Brain microvascular endothelial cell (primary cell): ENCODE results near the gene GDA.
"Not testable (repeated sequence)": the region's sequence is repeated elsewhere in the genome, so short reads cannot be mapped to it uniquely, and the experiment has no call there.

Experiments
- DNase-seq: peaks from one replicate; pipeline ENCODE4 v3.0.0-alpha.2; 2020
- H3K27ac ChIP-seq: fragments of 250-450 bp; sonication (Bioruptor Pico); 2 replicates; pipeline ENCODE4 v1.5.1; 2020; ENCODE audit warnings: mild to moderate bottlenecking, moderate library complexity
- H3K27me3 ChIP-seq: fragments of 250-450 bp; sonication (Bioruptor Pico); replicated peaks from 2 replicates; pipeline ENCODE4 v1.5.1; 2020; ENCODE audit warnings: mild to moderate bottlenecking
- H3K36me3 ChIP-seq: fragments of 250-450 bp; sonication (Bioruptor Pico); replicated peaks from 2 replicates; pipeline ENCODE4 v1.5.1; 2020; ENCODE audit warnings: mild to moderate bottlenecking
- H3K4me3 ChIP-seq: 2 replicates; pipeline ENCODE4 v1.5.1; 2011; ENCODE audit warnings: low read depth, mild to moderate bottlenecking, control low read depth, low read length, moderate library complexity
- CTCF ChIP-seq: IDR thresholded peaks from 2 replicates; pipeline ENCODE4 v1.5.1; 2011; ENCODE audit warnings: low read depth, mild to moderate bottlenecking, moderate library complexity, low read length, control low read depth, inconsistent platforms; ENCODE audit errors: missing control alignments
- in situ Hi-C: cut with HindIII; loops from 2 replicates; pipeline ENCODE4 v1.10.0; 2017; ENCODE audit warnings: low sequenced_read_pairs, low pct_ligation_motif_present

GDA gene

GRCh38 chr9:72274916-72275315 is 125.7 kb downstream of the GDA start:
- TF ChIP-seq CTCF = no peak
- Histone ChIP-seq H3K36me3 (no peaks in the 10 kb centered on the region), H3K4me3 (no peak overlapping the region), H3K27ac (no peak overlapping the region), H3K27me3 (no peaks in the 10 kb centered on the region)
- no peak for DNase-seq
- in situ Hi-C loops = no loop called here

GRCh38 chr9:72276429-72276828 is 127.2 kb downstream of the GDA start:
- in situ Hi-C loops = no loop called here
- no peak for TF ChIP-seq CTCF
- no peak overlapping the region for H3K4me3 ChIP-seq

GRCh38 chr9:72278959-72279358 is 129.7 kb downstream of the GDA start:
- no peak for DNase-seq
- Histone ChIP-seq H3K36me3 (no peaks in the 10 kb centered on the region), H3K4me3 (no peak overlapping the region), H3K27ac (no peak overlapping the region), H3K27me3 (no peaks in the 10 kb centered on the region)
- no peak for TF ChIP-seq CTCF
- in situ Hi-C loops = no loop called here

More at GRCh38 chr9:72276429-72276828, 127.2 kb downstream of the GDA start:
- no peaks in the 10 kb centered on the region for H3K27me3 ChIP-seq
- no peak for DNase-seq
- H3K27ac ChIP-seq = no peak overlapping the region
- no peaks in the 10 kb centered on the region for H3K36me3 ChIP-seq

- no peaks in the 10 kb centered on the region for H3K27me3 ChIP-seq
- in situ Hi-C loops = no loop called here
- no peak overlapping the region for H3K27ac ChIP-seq
- H3K36me3 ChIP-seq = no peaks in the 10 kb centered on the region
- DNase-seq = peak; percentile 40
- H3K4me3 ChIP-seq = no peak overlapping the region
- TF ChIP-seq CTCF = peak; percentile 96
Measured at GRCh38 chr9:72280913-72281500, 131.8 kb downstream of the GDA start.

GRCh38 chr9:72289401-72289800 is 140.2 kb downstream of the GDA start:
- TF ChIP-seq CTCF = no peak
- Histone ChIP-seq H3K36me3 (no peaks in the 10 kb centered on the region), H3K27me3 (no peaks in the 10 kb centered on the region), H3K27ac (no peak overlapping the region), H3K4me3 (no peak overlapping the region)
- in situ Hi-C loops = no loop called here
- DNase-seq = no peak

- no peak for DNase-seq
- Histone ChIP-seq H3K27me3 (no peaks in the 10 kb centered on the region), H3K4me3 (no peak overlapping the region), H3K36me3 (no peaks in the 10 kb centered on the region), H3K27ac (no peak overlapping the region)
- no peak for TF ChIP-seq CTCF
- in situ Hi-C loops = no loop called here
Measured at GRCh38 chr9:72290311-72290710, 141.1 kb downstream of the GDA start.

GRCh38 chr9:72291576-72291975 is 142.3 kb downstream of the GDA start:
- H3K36me3 ChIP-seq, H3K4me3 ChIP-seq, H3K27me3 ChIP-seq, DNase-seq, H3K27ac ChIP-seq, in situ Hi-C loops: not testable (repeated sequence)
